ENCODE results near the gene SLC7A4. TPM values are rescaled to one million over a fixed set of nuclear protein-coding genes. Genes with fewer than 3 reads are reported as not detected.

SLC7A4 gene
- total and polyA plus RNA-seq, 12 donors: 0.73 to 7.2 (median 3.3) TPM

- intact Hi-C loops (cut with DNase I): no loop called here
- Histone ChIP-seq H3K4me1 (replicated peaks in 1 of 2) (peaks cover 0 to 2% of the 10 kb centered on the region in 2 donors), H3K9me3 (replicated peaks in 1 of 3) (no peaks in the 10 kb centered on the region), H3K4me3 (no peak overlapping the region), H3K36me3 (replicated peaks in 1 of 2) (no peaks in the 10 kb centered on the region), H3K27me3 (no peaks in the 10 kb centered on the region), H3K27ac (no peak overlapping the region)
- TF ChIP-seq CTCF (IDR thresholded peaks at IDR 0.05) (no peak), POLR2A (IDR thresholded peaks at IDR 0.05) (no peak)
- 80 to 89% (median 86%) methylated on average over 10 to 11 of the region's 11 CpGs for WGBS, 4 donors
- peak in 1 of 7 donors; percentile 74 for DNase-seq
Measured at GRCh38 chr22:21078916-21079315, 46.6 kb upstream of the SLC7A4 start.

GRCh38 chr22:21077884-21078508 lies 45.6 kb upstream of the SLC7A4 start:
- Histone ChIP-seq H3K4me3 (no peak overlapping the region), H3K36me3 (replicated peaks in 1 of 2) (no peaks in the 10 kb centered on the region), H3K27me3 (no peaks in the 10 kb centered on the region), H3K9me3 (replicated peaks in 1 of 3) (no peaks in the 10 kb centered on the region), H3K27ac (no peak overlapping the region), H3K4me1 (replicated peaks in 1 of 2) (peaks cover 0 to 4% of the 10 kb centered on the region in 2 donors)
- TF ChIP-seq CTCF (IDR thresholded peaks at IDR 0.05) (no peak), POLR2A (IDR thresholded peaks at IDR 0.05) (no peak)
- no peak for DNase-seq
- intact Hi-C loops (cut with DNase I): no loop called here
- 76 to 81% (median 79%) methylated on average over 15 to 16 of the region's 16 CpGs for WGBS, 4 donors

- Histone ChIP-seq H3K27me3 (no peaks in the 10 kb centered on the region), H3K36me3 (replicated peaks in 1 of 2) (no peaks in the 10 kb centered on the region), H3K27ac (no peak overlapping the region), H3K9me3 (replicated peaks in 1 of 3) (no peaks in the 10 kb centered on the region), H3K4me1 (replicated peaks in 1 of 2) (peaks cover 0 to 4% of the 10 kb centered on the region in 2 donors), H3K4me3 (no peak overlapping the region)
- no peak for DNase-seq
- WGBS, 4 donors: 88 to 90% (median 88%) methylated on average over 17 to 21 of the region's 21 CpGs
- TF ChIP-seq POLR2A (IDR thresholded peaks at IDR 0.05) (no peak), CTCF (IDR thresholded peaks at IDR 0.05) (no peak)
- intact Hi-C loops (cut with DNase I): no loop called here
Measured at GRCh38 chr22:21076912-21077625, 44.7 kb upstream of the SLC7A4 start.

GRCh38 chr22:21075516-21076138 lies 43.3 kb upstream of the SLC7A4 start:
- H3K27ac ChIP-seq: no peak overlapping the region
- no peaks in the 10 kb centered on the region for H3K36me3 ChIP-seq (replicated peaks in 1 of 2)
- H3K4me3 ChIP-seq: no peak overlapping the region
- no peaks in the 10 kb centered on the region for H3K9me3 ChIP-seq (replicated peaks in 1 of 3)
- intact Hi-C loops (cut with DNase I): no loop called here
- no peak for DNase-seq
- WGBS, 4 donors: 89 to 97% (median 94%) methylated on average over 13 to 14 of the region's 14 CpGs
- no peaks in the 10 kb centered on the region for H3K27me3 ChIP-seq
- H3K4me1 ChIP-seq (replicated peaks in 1 of 2): peaks cover 0 to 4% of the 10 kb centered on the region in 2 donors
- TF ChIP-seq CTCF (IDR thresholded peaks at IDR 0.05) (no peak), POLR2A (IDR thresholded peaks at IDR 0.05) (no peak)

All from adrenal gland (tissue), 12 donors.